GM19023 (cell line): ENCODE data around the gene CDKL4.
"Not testable (repeated sequence)": the region's sequence is repeated elsewhere in the genome, so short reads cannot be mapped to it uniquely, and the experiment has no call there.

ENCODE experiments used
- ATAC-seq: cut with Tn5 transposase; IDR thresholded peaks from one replicate; pipeline ENCODE4 v1.9.1; 2021; ENCODE audit warnings: mild to moderate bottlenecking, moderate library complexity; ENCODE audit not compliant: unreplicated experiment

The CDKL4 gene

DNA sequence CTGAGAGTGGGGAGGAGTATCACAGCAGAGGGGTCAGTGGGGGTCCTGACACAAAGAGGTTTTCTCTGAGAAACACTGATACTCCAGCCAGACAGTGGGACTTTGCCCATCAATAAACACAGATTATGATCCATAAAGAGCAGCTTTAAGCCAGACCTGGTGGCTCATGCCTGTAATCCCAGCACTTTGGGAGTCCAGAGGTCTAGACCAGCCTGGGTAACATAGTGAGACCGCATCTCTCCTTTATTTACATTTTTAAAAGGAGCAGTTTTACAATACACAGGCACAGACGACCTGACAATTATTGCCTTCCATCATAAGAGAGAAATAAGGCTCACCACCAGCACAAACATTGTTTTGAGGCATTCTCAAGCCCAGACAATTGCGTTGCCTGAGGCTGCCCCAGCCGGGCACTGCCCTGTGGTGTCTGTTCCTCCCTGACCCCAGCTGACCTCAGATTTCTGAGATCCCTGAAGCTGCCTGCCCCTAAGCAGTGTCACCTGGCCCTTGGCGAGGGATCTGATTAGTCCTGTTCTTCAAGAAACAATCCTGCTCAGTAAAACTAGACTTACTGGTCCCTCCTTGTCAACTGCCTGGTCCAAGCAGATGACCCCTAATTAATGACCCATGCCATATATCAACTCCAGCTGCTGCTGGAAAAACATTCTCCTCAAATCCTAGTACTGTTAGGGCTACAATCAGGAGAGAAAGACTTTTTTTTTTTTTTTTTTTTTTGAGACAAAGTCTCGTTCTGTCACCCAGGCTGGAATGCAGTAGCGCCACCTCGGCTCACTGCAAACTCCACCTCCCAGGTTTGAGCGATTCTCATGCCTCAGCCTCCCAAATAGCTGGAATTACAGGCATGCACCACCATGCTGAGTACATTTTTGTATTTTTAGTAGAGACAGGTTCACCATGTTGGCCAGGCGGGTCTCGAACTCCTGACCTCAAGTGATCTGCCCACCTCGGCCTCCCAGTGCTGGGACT lies 63.5 kb downstream of the CDKL4 start:
- no peak for ATAC-seq

DNA sequence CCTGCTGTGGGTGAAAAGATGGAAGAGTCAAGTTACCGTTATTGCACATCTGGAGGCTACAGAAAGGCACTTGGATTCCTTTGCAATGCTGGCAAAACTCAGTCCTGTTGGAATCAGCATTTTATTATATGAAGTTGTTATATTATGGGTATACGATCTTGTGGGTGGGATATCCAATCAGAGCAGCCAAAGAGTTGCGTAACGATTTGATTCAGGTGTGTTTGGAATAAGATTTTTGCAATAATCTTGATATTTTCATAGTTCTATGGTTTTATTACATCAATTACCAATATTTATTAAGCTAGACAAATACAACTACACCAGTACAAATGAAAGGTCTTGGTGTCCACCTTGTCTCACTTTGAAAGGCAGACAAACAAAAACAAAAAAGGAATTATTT lies 65.0 kb downstream of the CDKL4 start:
- ATAC-seq = no peak

DNA sequence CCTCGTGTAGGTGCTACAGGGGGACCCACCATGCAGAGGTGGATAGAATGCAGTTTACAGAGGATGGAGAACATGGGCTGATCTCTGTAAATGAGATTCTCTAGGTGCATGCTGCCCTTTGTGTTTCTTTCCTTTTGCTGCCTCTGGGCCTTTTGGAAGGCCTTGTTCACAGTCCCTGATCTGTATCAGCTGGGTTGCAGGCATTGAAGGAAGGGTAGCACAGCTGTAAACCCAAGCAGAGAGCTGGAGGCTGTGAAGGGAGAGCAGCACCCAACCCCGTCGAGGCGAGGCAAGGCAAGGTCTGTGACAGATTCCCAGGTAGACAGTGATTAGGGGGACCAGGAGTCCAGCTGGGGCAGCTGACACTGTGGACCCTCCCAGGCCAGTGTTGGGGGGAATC lies 66.8 kb downstream of the CDKL4 start:
- ATAC-seq = no peak

DNA sequence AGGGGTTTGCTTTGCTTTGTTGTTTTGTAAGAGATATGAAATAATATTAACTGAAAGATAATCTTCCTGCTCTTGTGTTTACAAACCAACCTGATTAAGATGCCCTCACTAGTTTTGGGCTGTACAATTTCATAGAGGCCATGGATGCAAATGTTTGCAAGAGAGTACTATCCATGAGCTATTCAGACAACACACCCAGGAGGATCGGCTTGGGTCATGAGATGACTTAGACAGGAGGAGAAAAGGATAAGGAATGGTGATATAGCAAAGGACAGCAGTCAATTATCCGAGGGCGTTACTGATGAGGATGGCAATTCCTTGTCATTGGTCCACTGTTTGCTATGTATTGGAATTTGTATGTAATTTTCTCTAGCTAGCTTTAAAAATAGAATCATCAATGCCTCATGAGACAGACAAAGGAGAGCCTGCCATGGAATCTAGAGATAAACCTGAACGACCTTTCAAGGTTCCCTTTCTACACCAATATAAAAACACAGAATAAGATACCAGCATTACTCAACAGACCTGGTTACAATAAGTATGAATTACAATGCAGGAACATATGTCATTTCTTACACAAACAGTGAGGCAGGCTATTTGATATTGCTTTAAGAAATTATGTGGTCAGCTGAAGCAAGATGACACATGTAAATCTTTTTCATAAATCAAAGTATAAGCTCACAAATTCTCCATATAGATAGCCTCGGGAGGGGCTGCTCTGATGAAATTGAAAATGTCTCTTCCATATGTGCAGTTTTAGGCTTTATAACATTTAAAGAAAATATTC lies 68.6 kb downstream of the CDKL4 start:
- ATAC-seq = no peak

DNA sequence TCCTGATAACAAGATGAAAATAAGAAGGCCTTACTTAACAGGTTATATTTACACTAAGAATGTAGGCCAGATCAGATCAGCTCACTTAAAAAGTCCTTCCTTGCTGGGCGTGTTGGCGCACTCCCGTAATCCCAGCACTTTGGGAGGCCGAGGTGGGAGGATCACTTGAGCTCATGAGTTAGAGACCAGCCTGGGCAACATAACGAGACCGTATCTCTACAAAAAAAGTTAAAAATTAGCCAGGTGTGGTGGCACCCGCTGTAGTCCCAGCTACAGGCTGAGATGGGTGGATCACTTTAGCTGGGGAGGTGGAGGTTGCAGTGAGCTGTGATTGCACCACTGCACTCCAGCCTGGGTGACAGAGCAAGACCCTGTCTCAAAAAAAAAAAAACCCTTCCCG lies 69.7 kb downstream of the CDKL4 start:
- ATAC-seq = no peak

DNA sequence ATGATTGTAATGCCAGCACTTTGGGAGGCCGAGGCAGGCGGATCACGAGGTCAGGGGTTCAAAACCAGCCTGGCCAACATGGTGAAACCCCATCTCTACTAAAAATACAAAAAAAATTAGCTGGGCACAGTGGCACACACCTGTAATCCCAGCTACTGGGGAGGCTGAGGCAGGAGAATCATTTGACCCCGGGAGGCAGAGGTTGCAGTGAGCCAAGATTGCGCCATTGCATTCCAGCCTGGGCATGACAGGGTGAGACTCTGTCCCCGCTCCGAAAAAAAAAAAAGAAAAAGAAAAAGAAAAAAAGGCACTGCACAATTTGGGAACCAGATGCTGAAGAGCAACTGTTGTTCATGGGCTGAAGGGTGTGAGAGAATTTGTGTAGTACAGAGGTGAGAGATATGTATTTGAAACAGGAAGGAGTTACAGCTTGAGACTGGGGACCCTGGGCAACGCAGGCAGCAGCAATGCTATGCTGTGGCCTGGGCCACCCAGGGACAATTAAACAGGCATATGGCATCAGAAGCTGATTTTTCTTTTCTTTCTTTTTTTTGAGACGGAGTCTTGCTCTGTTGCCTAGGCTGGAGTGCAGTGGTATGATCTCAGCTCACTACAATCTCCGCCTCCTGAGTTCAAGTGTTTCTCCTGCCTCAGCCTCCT lies 71.6 kb downstream of the CDKL4 start:
- not testable (repeated sequence) for ATAC-seq

DNA sequence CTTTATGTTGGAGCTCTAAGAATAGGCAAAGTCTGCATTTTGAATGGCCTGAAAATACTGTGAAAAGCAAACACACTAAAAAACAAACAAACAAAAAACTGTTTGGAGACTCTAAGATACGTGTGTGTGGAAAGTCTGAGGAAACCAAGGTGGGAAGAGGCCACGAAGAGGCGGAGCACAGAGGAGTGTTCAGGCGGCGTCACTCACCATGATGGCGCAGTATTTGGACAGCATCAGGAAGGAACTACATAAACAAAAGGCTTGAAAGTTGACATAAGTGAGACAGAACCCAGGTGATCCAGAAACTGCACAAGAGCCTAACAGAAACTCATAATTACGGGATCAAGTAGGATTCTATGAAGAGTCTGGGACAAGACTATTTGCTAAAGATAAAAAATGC lies 72.1 kb downstream of the CDKL4 start:
- ATAC-seq = no peak

DNA sequence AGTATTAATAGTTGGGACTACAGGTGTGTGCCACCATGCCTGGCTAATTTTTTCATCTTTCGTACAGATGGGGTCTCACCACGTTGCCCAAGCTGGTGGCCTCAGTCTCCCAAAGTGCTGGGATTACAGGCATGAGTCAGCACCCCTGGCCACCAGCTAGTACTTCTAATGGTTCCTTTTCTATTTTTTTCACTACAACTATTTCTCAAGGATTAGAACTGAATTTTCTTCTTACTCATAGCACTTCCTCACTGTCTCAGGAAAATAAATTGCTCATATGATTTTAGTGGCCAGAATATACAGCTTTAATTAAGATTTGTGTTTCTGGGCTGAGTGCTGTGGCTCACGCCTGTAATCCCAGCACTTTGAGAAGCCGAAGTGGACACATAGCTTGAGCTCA lies 79.7 kb downstream of the CDKL4 start:
- ATAC-seq = no peak

DNA sequence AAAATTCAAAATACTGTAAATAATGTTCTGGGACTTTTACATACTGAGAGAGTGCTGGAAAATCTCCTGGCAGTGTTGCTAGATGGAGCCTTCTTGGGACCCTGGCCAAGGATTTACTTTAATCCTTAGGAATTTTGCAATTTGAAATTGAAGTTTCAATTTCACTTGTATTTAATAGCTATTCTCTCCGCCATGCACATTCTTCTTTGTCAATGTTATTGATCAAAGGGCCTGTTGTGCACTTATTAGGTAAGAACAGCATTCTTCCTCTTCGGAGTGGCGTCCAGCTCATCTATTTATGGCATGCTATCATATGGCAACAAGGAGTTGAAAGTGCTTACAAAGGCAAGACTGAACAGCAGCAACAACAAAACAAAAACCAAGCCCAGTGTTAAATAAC lies 82.8 kb downstream of the CDKL4 start:
- ATAC-seq = no peak

DNA sequence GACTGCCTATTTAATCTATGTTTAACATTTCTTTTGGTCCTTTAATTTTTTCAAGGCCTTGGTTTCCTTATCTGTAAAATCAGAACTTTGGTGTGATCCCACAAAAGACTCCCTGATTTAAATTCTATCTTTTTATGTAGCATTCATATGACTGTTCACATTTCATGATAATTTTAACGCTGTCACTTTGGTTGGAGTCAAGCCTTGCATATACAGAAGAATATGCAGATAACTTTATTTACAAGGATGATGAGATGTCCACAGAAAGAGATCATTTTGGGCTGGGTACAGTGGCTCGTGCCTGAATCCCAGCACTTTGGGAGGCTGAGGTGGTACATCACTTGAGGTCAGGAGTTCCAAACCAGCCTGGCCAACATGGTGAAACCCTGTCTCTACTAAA lies 84.5 kb downstream of the CDKL4 start:
- no peak for ATAC-seq

DNA sequence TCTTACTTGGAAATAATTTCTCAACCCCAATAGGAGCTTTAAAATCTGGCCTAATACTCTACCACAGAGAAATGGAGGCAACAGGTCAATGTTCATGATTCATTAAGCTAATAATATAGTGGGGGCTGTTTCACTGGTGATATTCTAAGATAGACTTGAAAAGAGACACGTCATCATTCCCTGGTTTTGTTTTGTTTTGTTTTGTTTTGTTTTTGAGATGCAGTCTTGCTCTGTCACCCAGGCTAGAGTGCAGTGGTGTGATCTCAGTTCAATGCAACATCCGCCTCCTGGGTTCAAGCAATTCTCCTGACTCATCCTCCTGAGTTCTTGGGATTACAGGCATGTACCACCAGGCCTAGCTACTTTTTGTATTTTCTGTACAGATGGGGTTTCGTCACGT lies 85.4 kb downstream of the CDKL4 start:
- ATAC-seq = no peak

DNA sequence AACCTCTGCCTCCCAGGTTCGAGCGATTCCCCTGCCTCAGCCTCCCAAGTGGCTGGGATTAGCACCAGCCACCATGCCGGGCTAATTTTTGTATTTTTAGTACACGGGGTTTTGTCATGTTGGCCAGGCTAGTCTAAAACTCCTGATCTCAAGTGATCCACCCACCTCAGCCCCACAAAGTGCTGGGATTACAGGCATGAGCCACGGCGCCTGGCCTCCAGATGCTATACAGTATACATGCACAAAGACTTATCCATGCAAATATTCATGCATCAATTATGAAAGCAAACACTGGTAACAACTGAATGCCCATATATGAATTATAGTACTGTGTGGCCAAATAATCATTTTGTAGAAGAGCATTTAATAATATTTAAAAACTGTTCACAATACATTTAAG lies 86.9 kb downstream of the CDKL4 start:
- no peak for ATAC-seq

DNA sequence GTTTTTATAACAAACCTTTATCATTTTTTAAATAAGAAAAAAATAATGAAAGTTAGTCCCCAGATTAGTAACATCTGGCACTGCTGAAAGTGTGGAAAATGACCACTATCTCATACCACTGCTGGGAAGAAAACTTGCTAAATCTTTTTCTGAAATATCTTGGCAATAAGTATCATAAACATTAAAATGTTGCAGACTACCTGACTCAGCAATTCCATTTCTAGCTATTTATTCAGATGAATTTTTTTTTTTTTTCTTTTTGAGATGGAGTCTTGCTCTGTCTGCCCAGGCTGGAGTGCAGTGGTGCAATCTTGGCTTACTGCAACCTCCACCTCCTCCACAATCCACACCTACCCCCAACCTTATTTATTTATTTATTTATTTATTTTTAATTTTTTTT lies 87.7 kb downstream of the CDKL4 start:
- ATAC-seq = no peak

DNA sequence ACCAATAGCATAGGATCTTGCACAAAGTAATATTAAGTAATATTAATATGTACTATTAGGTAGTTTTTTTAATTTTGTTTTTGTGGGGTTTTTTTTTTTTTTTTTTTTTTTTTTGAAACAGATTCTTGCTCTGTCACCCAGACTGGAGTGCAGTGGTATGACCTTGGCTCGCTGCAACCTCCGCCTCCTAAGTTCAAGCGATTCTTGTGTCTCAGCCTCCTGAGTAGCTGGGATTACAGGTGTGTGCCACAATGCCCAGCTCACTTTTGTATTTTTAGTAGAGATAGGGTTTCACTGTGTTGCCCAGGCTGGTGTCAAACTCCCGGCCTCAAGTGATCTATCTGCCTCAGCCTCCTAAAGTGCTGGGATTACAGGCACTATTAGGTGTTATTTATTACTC lies 88.2 kb downstream of the CDKL4 start:
- not testable (repeated sequence) for ATAC-seq

DNA sequence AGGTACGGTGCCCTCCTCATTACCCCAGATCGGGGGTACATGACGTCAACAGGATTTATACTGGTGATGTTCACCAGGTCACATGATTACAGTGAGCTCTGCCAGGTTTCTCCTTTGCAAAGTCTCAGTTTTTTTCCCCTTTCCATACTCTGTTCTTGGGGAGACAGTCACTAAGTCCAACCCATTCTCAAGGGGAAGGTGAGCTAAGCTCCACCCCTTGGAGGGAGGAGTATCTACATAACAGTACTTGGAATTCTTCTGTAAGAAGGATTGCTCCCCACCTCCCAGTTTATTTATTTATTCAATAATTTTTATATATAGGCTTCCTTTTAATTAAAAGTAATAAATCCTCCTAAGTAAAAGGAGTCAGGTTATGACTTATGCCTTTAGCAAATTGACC lies 88.8 kb downstream of the CDKL4 start:
- no peak for ATAC-seq

DNA sequence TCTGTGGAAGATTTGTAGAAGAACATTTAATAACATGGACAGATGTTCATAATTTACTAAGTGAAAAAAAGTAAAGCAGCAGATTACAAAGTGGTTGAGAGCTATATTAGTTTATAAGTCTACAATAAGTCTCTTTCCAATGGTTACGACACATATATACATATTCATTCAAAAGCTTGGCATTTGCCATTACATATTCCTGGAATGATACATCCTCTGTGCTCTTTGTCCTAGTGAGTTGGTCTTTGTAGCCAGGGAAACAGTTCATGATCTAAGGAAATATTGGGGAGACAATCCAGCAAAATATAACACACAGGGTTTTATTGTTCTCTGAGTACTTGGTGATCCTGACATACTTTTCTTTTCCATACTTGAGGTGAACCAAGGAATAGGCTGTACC lies 90.5 kb downstream of the CDKL4 start:
- ATAC-seq = no peak

DNA sequence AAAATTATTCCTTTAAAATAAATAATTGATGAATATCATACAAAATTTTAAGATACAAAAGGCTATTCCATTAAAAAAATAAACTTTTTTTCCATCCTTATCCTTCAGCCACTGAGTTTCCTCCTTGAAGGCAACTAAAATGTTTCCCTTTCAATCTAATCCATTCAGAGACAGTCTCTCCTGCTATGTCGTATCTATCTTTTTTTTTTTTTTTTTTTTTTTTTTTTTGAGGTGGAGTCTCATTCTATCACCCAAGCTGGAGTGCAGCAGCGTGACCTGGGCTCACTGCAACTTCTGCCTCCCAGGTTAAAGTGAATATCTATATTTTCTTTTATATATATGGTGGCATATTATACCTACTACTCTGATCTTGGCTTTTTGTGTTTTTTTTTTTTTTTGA lies 91.3 kb downstream of the CDKL4 start:
- ATAC-seq = no peak

DNA sequence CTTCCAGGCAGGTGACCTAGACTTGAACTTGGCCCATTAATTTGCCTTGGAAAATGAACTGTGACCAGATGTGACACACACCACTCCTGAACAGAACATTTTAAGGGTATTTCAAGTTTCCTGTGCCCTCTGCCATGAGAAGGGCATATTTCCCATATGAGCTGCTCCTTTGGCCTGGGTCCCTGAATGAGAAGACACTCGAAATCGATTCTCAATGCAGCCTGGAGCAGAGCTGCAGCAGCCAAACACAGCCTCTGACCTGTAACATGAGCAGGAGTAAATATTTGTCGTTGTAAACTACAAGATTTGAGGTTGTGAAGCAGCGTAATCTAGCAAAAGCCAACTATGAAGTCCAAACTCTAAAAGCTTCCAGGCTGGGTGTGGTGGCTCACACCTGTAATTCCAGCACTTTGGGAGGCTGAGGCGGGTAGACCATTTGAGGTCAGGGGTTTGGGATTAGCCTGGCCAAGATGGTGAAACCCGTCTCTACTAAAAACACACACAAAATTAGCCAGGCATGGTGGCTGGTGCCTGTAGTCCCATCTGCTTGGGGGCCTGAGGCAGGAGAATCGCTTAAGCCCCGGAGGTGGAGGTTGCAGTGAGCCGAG lies 92.8 kb downstream of the CDKL4 start:
- no peak for ATAC-seq

DNA sequence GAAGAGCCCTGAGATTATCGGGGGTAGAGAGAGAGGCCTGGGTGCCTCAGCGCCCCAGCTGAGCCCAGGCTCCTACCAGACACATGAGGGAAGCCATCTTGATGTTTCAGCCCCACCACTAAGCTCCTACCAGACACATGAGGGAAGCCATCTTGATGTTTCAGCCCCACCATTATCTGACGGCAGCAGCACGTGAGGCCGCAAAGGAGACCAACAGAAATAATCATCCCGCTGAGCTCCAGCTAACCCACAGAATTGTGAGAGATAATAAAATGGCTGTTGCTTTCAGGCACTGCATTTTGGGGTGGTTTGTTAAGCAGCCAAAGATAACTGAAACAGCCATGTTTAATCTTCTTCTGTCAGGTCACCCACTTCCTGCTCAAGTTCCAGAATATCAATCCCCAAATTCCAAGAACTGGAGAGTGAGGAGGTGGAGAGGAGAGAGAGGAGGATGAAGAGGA lies 93.6 kb downstream of the CDKL4 start:
- ATAC-seq = no peak

DNA sequence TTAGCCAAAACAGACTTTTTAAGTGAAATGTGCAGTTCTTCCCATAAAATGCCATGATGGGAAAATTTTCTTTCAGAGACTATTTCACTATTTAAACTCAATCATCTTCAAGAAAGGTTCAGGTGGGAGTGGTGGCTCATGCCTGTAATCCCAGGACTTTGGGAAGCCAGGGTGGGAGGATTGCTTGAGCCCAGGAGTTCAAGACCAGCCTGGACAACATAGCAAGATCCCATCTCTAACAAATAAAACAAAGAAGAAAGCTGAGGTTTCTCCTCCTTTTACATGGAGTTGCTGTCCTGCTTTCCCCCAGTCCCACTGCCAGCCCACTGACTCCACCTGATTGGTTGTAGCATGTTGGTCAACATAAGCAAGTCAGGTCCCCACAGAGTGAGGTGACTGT lies 97.1 kb downstream of the CDKL4 start:
- no peak for ATAC-seq

DNA sequence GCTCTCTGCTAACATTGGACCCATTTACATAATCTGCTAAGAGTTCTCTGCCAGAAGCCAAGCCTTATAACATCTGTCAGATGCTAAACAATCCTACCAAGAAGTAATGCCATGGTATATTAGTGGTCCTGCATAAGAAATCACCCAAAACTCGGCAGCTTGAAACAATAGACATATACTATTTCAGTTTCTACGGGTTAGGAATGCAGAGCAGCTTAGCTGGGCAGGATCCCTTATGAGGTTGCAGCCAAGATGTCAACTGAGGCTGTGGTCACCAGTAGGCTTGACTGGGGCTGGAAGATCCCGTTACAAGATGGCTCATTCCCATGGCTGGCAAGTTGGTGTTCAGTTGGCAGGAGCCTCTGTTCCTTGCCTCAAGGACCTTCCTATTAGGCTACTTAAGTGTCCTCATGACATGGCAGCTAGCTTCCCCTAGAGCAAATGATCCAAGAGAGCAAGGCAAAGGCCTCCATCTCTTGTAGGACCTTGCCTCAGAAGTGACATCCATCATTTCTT lies 97.8 kb downstream of the CDKL4 start:
- ATAC-seq = no peak
